Measurements from ENCODE around the gene TRMT10B. TPM values are rescaled to one million over a fixed set of nuclear protein-coding genes. Genes with fewer than 3 reads are reported as not detected.

The TRMT10B gene
- total and polyA plus RNA-seq, 10 of the 15 experiments (the other 5 are each of a cell fraction or from before 2014, with no cell fraction given), result 3.7 to 11.7 (median 6.8) TPM

DNA sequence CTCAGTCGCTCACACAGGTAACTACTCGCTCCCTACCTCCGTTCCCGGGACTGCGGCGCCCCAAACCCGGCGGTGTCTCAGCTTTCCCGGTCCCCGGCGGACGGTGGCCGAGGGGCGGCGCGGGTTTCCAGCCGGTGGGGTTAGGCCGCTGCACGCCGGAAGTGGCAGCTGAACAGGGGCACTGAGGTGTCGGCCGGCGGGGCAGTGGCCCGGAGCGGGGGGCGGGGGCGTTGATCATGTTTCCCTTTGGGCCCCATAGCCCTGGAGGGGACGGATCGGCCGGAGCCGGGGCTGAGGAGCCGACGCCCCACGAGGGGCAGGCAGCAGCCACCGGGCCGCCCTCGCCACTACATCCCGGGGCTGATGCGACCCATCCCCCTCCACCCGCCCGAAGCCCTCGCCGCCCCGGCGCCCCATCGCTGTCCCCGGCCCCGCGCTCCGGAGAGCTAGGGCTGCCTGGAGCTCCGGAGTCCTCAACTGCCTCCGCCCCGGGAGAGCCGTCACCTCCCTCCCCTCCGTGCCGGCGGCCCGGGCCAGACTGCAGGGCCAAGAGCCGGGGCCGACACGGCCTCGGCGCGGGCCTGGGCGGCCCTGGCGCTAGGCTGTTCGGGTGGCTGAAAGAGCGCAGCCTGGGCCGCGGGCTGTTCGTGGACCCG is 47.2 kb downstream of the TRMT10B start, which contains the start of gene DCAF10 (continued):
- TF ChIP-seq REST (IDR thresholded peaks at IDR 0.05; ENCODE audit: low read depth, low read length) (peak; percentile 59; the same call in 1 of the 2 replicates), MXI1 (IDR thresholded peaks at IDR 0.05; ENCODE audit: low read depth, low read length) (peak; percentile 63), USF1 (IDR thresholded peaks at IDR 0.05; ENCODE audit: borderline replicate concordance, extremely low read length, insufficient read depth, low read depth, low read length) (peak; percentile 47), CHD2 (IDR thresholded peaks at IDR 0.05; ENCODE audit: borderline replicate concordance, low read depth, low read length) (peak; percentile 88), EED (IDR thresholded peaks at IDR 0.05; ENCODE audit: low read depth) (peak; percentile 90), ZNF207 (IDR thresholded peaks at IDR 0.05; ENCODE audit: borderline replicate concordance) (peak; percentile 98), ZSCAN29 (IDR thresholded peaks at IDR 0.05) (peak; percentile 58; the same call in 1 of the 2 replicates), GATAD2B (conservative IDR thresholded peaks at IDR 0.05; ENCODE audit: low read depth) (peak; percentile 80), FOS (IDR thresholded peaks at IDR 0.05; ENCODE audit: borderline replicate concordance, extremely low read depth, insufficient read length) (no peak), TCF12 (IDR thresholded peaks at IDR 0.05; ENCODE audit: low read depth, low read length) (peak; percentile 94), POLR2AphosphoS2 (IDR thresholded peaks at IDR 0.05; ENCODE audit: low read depth, low read length) (peak; percentile 76), RAD21 (IDR thresholded peaks at IDR 0.05; ENCODE audit: insufficient read depth, low read depth, low read length) (no peak), SP1 (IDR thresholded peaks at IDR 0.05; ENCODE audit: low read depth, low read length) (peak; percentile 80), POU2F2 (IDR thresholded peaks at IDR 0.05; ENCODE audit: borderline replicate concordance, low read depth, low read length) (peak; percentile 95; the same call in 2 of the 3 replicates), NFYA (IDR thresholded peaks at IDR 0.05; ENCODE audit: borderline replicate concordance, low read depth, low read length) (no peak), NFIC (IDR thresholded peaks at IDR 0.05; ENCODE audit: low read depth, low read length) (no peak)
- TF ChIP-seq, protein P1, sequence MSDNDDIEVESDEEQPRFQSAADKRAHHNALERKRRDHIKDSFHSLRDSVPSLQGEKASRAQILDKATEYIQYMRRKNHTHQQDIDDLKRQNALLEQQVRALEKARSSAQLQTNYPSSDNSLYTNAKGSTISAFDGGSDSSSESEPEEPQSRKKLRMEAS (IDR thresholded peaks at IDR 0.05; ENCODE audit: low read depth, low read length), result peak; percentile 74
- TF ChIP-seq, protein P2, sequence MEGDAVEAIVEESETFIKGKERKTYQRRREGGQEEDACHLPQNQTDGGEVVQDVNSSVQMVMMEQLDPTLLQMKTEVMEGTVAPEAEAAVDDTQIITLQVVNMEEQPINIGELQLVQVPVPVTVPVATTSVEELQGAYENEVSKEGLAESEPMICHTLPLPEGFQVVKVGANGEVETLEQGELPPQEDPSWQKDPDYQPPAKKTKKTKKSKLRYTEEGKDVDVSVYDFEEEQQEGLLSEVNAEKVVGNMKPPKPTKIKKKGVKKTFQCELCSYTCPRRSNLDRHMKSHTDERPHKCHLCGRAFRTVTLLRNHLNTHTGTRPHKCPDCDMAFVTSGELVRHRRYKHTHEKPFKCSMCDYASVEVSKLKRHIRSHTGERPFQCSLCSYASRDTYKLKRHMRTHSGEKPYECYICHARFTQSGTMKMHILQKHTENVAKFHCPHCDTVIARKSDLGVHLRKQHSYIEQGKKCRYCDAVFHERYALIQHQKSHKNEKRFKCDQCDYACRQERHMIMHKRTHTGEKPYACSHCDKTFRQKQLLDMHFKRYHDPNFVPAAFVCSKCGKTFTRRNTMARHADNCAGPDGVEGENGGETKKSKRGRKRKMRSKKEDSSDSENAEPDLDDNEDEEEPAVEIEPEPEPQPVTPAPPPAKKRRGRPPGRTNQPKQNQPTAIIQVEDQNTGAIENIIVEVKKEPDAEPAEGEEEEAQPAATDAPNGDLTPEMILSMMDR (IDR thresholded peaks at IDR 0.05 in 2 of 3, conservative IDR thresholded peaks at IDR 0.05 in 1 of 3; ENCODE audit: control insufficient read depth in 2 of 3, extremely low read depth in 1 of 3, insufficient read depth in 1 of 3, low read depth in 3 of 3, low read length in 3 of 3), result no peak
- TF ChIP-seq, protein P3, sequence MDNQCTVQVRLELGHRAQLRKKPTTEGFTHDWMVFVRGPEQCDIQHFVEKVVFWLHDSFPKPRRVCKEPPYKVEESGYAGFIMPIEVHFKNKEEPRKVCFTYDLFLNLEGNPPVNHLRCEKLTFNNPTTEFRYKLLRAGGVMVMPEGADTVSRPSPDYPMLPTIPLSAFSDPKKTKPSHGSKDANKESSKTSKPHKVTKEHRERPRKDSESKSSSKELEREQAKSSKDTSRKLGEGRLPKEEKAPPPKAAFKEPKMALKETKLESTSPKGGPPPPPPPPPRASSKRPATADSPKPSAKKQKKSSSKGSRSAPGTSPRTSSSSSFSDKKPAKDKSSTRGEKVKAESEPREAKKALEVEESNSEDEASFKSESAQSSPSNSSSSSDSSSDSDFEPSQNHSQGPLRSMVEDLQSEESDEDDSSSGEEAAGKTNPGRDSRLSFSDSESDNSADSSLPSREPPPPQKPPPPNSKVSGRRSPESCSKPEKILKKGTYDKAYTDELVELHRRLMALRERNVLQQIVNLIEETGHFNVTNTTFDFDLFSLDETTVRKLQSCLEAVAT (IDR thresholded peaks at IDR 0.05), result no peak
- TF ChIP-seq, protein P4, sequence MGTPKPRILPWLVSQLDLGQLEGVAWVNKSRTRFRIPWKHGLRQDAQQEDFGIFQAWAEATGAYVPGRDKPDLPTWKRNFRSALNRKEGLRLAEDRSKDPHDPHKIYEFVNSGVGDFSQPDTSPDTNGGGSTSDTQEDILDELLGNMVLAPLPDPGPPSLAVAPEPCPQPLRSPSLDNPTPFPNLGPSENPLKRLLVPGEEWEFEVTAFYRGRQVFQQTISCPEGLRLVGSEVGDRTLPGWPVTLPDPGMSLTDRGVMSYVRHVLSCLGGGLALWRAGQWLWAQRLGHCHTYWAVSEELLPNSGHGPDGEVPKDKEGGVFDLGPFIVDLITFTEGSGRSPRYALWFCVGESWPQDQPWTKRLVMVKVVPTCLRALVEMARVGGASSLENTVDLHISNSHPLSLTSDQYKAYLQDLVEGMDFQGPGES (IDR thresholded peaks at IDR 0.05), result peak; percentile 59; the same call in 1 of the 2 replicates
